ENCODE results near the gene TBKBP1.

Gene TBKBP1, protein sequence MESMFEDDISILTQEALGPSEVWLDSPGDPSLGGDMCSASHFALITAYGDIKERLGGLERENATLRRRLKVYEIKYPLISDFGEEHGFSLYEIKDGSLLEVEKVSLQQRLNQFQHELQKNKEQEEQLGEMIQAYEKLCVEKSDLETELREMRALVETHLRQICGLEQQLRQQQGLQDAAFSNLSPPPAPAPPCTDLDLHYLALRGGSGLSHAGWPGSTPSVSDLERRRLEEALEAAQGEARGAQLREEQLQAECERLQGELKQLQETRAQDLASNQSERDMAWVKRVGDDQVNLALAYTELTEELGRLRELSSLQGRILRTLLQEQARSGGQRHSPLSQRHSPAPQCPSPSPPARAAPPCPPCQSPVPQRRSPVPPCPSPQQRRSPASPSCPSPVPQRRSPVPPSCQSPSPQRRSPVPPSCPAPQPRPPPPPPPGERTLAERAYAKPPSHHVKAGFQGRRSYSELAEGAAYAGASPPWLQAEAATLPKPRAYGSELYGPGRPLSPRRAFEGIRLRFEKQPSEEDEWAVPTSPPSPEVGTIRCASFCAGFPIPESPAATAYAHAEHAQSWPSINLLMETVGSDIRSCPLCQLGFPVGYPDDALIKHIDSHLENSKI
- total RNA-seq, result 11.0 to 11.6 reads per million in 2 donors

DNA sequence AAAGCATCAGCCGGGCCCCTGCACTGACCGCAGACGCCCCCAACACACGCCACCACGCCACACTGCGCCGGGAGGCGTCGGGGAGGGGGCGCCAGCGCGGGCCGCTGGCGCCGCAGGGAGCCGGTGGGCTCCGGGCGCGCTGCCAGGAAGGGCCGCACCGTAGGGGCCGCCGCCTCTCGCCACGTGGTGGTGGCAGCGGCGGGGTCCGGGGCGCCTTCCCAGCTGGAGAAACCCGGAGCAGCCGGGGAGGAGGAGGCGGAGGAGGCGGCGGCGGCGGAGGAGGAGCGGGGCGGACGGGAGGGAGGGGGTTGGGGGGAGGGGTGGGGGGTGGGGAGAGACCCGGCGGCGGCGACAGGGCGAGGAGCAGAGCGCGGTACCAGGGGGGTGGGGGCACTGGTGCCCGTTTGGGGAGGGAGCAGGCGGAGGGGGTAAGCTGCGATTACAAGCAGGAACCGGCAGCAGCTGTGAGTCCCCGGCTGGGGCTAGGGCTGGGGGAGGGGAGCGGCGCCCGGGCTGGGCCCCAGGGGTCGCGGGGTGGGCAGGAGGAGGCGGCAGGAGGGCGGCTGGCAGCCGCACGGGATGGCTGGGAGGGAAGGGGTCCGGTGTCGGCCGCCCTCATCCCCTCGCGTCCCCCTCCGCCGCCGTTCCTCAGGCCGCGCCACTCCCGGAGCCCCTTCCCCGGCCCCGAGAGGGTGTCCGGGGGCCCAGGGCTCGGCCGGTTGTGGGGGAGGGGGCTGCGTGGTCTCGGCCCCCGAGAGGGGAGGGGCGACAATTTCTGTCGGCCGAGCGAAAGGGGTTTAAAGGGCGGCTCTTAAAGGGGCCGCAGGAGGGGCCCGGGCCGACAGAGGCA, at the start of gene TBKBP1:
Gene TBKBP1, plus strand, starts transcription at position 431 of the 850 bp plus-strand sequence. CDS start 1,952 bp downstream, outside the sequence.
- peak; percentile 46 for DNase-seq

DNA sequence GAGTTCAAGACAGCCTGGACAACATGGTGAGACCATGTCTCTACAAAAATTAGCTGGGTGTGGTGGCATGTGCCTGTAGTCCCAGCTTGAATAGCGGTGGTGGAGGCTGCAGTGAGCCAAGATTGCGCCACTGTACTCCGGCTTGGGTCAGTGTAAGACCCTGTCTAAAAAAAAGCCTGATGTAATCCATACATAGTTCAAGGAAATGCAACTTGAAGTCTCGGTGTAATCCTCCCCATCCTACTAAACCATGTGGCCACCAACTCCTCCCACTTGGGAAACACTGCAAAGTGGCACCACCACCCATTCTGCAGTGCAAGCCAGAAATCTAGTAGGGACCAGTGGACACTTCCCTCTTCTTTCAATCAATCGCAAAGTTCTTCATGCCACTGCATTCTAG, 49.6 kb upstream of the TBKBP1 start:
- DNase-seq, result no peak

DNA sequence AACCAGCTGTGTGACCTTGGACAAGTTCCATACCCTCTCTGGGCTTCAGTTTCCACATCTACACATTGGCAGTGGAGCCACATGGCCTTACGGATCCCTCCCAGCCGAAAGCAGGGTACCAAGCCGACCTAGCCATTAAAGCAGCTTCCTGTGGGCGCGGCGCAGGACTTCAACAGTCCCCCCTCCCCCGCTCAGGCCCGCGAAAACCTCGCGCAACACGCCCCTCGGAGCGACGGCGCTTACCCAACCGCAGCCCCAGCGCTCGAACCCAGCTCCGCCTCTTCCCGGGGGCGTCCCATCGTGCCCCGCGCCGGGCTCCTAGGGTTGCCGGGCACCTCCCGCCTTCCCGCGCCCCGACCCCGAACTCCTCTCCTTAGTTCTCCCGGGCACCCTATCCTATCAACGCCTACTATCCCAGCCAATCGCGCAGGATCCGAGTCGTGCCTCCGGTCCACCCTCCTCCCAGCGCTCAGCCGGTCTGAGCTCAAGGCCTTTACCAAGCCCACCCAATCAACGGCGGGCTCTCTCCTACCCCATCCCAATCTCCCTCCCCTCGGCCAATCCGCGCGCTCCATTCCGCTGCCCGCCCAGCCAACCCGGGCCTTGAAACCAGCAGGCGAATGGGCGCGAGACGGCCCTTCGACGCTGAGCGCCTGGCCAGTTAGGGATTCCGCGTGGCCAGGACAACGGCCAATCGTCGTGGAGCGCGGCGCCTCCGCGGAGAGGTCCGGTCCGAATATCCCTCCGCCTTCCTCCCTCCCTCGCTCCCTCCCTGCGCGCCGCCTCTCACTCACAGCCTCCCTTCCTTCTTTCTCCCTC, 44.6 kb upstream of the TBKBP1 start, which contains the start of gene KPNB1:
Gene KPNB1, plus strand, starts transcription at position 767 of the 819 bp plus-strand sequence. CDS start 326 bp downstream, outside the sequence.
- peak; percentile 96 for DNase-seq

DNA sequence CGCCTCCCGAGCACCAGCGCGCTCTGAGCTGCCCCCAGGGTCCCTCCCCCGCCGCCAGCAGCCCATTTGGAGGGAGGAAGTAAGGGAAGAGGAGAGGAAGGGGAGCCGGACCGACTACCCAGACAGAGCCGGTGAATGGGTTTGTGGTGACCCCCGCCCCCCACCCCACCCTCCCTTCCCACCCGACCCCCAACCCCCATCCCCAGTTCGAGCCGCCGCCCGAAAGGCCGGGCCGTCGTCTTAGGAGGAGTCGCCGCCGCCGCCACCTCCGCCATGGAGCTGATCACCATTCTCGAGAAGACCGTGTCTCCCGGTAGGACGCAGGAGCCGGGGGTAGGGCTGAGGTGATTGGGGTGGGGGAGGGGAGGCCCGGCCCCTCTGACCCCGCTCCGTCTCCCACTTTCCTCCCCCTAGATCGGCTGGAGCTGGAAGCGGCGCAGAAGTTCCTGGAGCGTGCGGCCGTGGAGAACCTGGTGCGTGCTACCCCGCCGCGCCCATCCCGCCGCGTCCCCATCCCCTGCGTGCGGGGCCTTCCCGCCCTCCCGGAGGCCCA, 43.9 kb upstream of the TBKBP1 start:
- DNase-seq, result peak; percentile 47

DNA sequence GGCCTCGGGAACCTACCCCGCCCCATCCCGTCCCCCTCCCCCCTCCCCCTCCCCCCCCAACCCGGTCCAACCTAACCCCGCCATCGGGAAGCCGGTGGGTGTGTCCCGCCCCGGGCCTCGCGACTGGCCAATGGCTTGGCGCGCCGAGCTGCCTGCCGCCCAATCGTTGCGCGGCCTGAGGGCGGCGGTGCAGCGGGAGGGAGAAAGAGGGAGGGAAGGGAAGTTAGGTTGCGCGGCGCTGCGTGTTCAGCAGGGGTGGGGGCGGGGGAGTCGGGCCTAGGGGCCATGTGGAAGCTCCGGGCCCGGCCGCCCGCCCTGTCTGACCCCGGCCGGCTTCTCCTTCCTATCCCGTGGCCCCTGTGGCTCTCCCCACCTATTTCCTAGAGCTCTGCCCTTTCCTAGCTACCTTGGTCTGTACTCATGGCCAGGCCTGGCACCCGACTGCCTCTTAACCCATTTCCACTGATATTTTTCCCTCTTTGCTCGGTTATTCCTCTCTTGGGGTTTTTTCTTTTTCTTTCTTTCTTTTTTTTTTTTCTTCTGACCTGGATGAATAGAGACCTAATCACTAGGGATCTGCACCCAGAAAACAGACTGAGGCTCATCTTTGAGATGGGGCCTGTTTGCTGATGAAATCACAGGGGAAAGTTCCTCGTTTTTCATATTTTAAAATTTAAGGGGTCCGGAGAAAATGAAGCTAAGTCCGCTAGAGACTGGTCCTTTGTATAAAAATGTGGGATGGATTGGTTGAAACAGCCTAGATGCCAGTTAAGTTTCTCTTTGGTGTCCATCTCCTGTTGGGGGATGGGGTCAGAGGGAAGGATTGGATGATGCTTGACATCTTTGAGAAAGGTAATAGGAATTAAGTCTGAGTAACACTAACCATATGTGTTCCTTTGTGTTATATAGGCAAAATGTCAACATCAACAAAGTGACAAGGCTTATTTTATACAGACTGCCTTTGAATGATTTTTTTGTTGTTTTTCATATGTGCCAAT, 43.1 kb upstream of the TBKBP1 start:
- peak; percentile 84 for DNase-seq

DNA sequence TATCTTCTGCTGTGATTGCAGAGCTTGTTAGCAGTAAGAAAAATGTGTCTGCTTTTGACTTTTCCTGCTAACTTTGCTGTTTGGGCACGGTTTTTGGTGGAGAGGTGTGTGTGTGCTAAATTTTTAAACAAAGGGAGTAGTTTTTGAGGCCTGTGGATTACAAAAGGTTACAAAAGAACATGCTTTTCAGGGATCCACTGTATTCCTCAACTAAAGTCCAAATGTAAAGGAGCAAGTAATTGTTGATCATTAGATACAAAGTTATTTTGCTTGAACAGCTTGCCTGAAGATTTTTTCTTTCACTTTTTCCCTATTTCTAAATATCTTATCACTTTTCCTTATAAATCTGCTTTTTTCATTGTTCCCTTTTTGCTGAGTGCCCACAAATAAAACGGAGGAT, 42.3 kb upstream of the TBKBP1 start:
- DNase-seq, result no peak

DNA sequence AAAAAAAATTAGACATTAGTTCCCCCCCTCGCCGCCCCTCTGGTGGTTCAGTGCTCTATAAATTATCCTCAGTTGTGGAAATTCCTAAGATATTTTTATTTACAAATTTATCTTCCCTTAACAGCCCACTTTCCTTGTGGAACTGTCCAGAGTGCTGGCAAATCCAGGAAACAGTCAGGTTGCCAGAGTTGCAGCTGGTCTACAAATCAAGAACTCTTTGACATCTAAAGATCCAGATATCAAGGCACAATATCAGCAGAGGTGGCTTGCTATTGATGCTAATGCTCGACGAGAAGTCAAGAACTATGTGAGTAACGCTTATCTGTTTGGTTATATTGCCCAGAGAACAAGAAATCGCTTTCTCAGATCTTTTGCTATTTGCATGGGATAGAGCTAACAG, 41.4 kb upstream of the TBKBP1 start:
- no peak for DNase-seq

DNA sequence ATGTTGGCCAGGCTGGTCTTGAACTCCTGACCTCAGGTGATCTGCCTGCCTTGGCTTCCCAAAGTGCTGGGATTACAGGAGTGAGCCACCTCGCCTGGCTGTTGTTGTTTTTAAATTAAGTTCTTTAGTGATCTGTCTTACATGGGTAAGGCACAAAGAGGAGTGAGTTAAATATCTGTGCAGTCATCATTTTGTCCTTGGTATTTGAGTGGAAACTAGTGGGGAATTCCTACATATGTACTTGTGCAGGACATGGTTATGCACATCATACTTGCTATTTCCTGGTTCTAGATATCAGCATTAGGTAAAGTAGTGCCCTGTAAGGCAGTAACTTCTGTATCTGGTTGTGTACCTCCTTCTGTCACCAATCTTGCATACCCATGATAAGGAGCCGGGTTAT, 40.5 kb upstream of the TBKBP1 start:
- no peak for DNase-seq

DNA sequence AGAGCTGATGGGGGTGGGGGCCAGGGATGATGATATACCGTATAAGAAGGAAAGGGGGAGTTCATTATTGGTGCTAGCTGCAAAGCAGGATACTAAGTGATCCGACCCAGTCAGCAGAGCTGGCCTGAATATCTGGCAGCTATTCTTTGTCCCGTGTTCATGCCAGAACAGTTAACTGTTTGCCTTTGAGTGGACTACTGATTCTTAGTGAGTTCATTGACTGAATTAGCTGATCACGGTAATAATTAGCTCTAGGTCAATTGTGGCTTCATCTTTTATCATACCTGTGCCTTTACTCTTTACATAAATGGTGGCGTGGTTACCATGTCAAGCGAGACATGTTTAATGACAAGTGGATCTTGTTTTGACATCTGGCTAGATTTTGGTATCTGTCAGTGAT, 39.0 kb upstream of the TBKBP1 start:
- no peak for DNase-seq

DNA sequence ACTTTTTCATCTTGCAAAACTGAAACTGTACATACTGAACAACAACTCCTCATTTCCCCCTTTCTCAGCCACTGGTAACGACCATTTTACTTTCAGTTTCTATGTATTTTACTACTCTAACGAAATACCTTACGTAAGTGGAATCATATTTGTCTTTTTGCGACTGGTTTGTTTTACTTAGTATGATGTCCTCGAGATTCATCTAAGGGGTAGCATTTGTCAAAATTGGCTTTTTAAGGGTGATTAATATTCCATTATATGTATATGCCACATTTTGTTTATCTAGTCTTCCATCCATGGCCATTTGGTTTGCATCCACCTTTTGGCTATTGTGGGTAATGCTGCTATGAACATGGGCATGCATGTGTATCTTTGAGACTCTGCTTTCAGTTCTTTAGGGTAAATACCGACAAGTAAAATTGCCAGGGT, 33.9 kb upstream of the TBKBP1 start:
- no peak for DNase-seq

DNA sequence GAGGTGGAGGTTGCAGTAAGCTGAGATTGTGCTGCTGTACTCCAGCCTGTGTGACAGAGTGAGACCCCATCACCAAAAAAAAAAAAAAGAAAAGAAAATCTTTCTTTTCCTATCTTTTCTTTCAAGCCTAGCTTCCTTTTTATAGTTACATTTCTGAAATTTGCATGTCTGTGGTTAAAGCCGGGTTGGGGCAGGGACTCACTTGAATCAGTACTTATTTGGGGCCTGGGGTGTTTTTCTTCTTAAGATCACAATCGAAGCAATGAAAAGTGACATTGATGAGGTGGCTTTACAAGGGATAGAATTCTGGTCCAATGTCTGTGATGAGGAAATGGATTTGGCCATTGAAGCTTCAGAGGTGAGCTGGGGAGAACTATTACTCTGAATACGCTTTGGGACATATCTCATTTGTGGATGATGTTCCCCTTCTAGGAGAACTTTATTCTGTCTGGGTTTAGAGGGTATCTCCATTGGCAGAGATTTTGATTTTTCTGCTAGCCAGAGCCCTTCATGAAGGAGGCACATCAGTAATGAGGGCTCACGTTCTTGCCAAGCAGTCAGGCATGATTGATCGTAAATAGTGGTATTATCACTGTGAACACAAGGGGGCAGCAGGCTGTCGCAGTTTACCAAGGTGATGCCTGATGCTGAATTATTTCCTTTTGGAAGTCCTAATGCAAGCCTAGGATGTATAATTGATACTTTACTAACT, 29.9 kb upstream of the TBKBP1 start:
- peak; percentile 49 for DNase-seq

DNA sequence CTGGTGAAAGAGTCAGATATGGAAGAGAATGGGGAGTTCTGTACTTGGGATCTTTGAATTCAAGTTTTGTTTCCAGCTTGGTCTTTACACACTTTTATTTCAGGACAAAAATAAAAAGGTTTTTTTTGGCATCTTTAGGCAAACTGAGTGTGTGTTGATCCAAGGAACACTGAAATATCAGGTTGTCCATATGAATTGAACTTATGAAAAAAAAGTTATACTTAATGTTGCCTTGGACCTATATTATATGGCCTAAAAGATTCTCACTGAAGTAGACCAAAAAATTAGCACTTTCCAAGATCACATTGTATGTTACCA, 29.4 kb upstream of the TBKBP1 start:
- no peak for DNase-seq

DNA sequence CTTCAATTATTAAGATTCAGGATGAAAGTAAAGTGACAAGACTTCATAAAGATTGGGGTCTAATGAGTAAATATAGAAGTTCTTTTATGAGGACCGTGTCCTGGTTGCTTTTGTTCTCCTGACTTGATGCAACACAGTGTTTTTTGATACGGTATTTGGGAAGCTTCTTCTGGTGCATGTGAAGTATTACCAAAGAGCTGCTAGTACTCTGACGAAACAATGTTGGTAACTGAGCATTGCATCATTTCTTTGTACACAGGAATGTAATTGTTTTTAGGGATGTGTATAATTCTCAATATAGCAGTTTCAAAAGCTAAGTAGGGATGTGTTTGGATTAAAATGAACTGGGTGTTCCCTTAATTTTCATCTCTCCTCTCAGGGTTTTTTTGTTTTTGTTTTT, 28.3 kb upstream of the TBKBP1 start:
- DNase-seq, result no peak

DNA sequence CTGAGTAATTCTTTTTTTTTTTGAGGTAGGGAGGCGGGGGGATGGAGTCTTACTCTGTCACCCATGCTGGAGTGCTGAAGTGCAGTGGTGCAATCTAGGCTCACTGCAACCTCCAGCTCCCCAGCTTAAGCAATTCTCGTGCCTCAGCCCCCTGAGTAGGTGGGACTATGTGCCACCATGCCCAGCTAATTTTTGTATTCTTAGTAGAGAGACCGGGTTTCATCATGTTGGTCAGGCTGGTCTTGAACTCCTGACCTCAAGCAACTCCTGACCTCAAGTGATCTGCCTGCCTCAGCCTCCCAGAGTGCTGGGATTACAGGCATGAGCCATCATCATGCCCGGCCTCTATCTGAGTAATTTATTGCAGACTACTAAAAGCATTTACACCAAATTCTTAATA, 24.9 kb upstream of the TBKBP1 start:
- DNase-seq, result no peak

DNA sequence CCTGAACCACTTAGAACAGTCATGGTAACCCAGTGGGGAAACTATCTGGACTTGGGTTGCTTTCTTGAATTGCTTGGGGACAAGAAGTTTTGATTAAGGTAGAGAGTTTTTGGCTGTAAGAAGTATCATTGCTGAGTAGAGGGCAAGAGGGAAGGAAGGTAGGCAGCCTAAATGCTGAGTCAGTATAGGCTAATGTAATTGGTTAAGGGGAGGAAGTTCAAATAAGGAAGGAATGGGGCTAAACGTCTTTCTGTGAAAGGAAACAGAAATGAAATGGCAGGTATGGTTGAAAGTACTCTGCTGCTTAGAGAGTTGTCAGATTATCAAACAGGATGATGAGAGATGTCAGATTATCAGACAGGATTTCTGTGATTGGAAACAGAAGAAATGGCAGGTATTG, 23.9 kb upstream of the TBKBP1 start:
- no peak for DNase-seq

DNA sequence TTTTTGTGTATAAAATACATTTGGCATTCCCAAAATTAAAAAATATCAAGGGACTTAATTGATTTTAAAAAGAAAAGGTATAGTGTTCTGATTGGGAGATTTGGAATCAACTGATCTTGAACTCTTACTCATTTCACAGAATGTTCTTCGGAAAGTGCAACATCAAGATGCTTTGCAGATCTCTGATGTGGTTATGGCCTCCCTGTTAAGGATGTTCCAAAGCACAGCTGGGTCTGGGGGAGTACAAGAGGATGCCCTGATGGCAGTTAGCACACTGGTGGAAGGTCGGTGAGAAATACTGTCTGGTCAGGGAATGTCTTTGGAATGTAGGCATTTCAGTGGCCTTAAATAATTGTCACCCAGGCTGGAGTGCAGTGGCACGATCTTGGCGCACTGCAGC, 19.5 kb upstream of the TBKBP1 start:
- DNase-seq, result no peak

DNA sequence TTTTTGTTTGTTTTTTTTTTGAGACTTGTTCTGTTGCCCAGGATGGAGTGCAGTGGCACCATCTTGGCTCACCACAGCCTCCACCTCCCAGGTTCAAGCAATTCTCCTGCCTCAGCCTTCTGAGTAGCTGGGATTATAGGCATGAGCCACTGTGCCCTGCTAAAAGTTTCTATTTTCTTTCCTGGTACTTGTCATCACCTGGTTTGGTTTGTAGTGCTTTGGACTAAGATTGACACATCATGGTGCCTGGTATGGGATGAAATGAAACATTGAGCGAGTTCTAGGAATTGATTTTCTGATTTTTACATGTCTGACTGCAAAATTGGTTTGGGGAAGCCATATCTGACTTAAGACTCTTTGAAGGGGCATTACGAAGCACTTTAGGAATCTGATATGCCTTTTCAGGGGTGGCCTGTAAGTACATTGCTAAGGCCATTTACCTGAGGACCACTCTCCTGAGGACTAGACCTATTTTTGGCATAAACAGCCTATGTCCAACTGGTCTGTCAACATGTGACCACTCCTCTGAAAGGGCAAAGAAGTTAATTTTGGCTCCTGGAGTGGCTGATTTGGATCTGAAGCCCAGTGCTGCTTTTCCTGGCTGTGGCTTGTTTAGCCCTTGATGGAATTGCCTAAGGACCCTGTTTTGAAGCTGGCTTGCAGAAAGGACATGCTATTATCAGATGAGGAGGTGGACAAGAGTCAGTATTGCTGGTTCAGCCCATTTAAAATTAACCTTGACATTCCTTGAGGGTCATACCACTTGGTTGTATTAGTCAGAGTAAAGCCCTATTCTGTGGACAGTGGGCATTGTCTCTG, 18.4 kb upstream of the TBKBP1 start:
- no peak for DNase-seq

DNA sequence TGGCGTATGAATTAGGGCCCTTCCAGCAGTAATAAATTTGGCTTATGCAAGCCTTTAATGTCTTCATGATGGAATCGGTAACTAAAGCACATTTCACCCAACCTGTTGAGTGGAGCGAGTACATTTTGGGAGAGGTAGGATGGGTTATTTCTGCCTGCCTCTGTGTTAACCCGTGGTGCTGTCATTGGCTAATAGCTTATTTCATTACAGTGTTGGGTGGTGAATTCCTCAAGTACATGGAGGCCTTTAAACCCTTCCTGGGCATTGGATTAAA, 17.8 kb upstream of the TBKBP1 start:
- DNase-seq, result no peak

DNA sequence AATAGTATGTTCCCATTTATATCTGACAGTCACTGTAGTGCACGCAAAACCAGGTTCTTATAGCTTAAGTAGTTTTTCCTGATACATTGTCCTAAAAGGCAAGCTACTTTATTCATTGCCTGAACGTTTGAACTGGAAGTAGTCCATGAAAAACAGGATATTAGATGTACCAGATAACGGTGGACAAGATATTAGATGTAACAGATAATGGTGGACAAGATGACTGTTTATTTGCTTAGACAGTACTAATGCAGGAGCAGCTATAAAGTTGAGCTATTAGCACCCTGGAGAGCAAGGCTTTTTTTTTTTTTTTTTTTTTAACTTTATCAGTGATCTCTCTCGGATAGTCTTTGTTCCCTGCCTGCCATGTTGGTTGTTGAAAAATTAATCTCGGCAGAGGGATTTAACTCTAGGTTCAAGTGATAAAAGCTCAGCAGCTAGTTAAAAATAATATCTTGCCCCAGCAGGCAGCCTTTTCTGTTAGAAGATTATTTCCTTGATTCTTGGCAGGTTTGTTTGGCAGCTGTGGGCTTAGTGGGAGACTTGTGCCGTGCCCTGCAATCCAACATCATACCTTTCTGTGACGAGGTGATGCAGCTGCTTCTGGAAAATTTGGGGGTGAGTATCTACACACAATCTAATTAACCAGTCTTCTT, 17.3 kb upstream of the TBKBP1 start:
- no peak for DNase-seq

Data from T-helper 9 cell (primary cell).